CD8-positive, alpha-beta memory T cell (primary cell): ENCODE measurements around the gene MMP2. TPM values are rescaled to one million over a fixed set of nuclear protein-coding genes. Genes with fewer than 3 reads are reported as not detected.

ENCODE experiments used
- polyA plus RNA-seq: library from polyadenylated mRNA; unstranded; fragments of 300-500 nt; fragmentation: Illumina TruSeq; gene quantifications from one replicate; pipeline ENCODE4 v1.2.3, GENCODE V29; 2021
- total RNA-seq, 2 experiments: library from RNA; stranded (reverse); gene quantifications; one replicate each; pipeline ENCODE4 v1.2.3, GENCODE V29; 2021

Gene MMP2
- total and polyA plus RNA-seq, 3 experiments from 2014 or later, result not detected

Other genes starting within 250 kb of the MMP2 start
- gene IRX6, start 155.0 kb upstream of the MMP2 start, total RNA-seq, result not detected
- not detected for gene IRX6, start 155.0 kb upstream of the MMP2 start, polyA plus RNA-seq
- 1 to 10 TPM in 1 of 2 experiments, under 1 TPM in 1; 0.33 to 1.2 TPM for gene LPCAT2, start 29.9 kb downstream of the MMP2 start, total RNA-seq
- 0.29 TPM for gene LPCAT2, start 29.9 kb downstream of the MMP2 start, polyA plus RNA-seq
- gene CAPNS2, start 87.5 kb downstream of the MMP2 start, total RNA-seq, result not detected
- gene CAPNS2, start 87.5 kb downstream of the MMP2 start, polyA plus RNA-seq, result not detected
- gene SLC6A2, start 176.8 kb downstream of the MMP2 start, total RNA-seq, result not detected
- gene SLC6A2, start 176.8 kb downstream of the MMP2 start, polyA plus RNA-seq, result not detected